Fibroblast of skin of right quadriceps (primary cell): ENCODE data around the gene SGCA.

ENCODE experiments used
- DNase-seq: peaks from one replicate; pipeline ENCODE4 v3.0.0-alpha.2; 2013

Gene SGCA

DNA sequence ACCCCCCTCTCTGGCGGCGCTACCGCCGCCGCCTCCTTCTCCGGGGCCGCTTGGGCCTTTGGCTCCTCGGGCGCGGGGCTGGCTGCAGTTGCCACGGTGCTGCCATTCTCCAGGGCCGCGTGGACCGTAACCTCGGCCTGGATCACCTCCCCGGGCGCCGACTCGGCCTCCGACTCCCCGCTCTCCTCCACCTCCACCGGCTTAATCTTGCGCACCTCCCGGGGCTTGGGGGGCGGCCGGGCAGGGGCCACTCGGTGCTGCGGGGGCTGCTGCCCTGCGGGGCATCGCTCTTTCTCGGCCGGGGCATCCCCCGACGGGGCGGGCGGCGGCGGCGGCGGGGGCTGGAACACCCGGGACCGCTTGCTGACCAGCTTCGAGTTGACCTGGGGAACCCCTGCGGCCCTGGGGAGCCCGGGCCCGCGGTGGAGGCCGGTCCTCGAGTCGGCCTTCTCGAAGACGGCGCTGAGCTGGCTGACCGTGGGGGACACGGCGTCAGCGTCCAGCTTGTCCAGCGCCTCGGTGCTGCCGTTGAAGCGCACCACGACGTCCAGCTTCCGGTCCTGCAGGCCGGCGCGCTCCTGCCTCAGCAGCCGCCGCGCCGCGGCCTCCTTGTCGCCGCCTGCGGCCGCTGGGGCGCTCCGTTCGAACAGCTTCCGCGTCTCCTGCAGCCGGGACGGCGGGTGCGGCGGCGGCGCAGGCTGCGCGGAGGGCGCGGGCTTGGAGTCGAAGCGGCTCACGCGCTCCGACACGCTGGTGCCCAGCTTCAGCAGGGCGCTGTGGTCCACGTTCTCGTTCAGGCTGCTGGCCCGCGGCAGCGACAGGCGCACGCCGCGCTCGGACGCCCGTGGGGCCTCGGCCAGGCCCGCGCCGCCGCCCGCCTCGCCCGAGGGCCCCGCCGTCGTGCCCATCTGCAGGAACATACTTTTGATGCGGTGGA, 16.1 kb upstream of the SGCA start:
- DNase-seq, result peak; percentile 43

- no peak for DNase-seq
Measured at GRCh38 chr17:50150354-50151040, 15.3 kb upstream of the SGCA start, which contains the start of gene PPP1R9B. Gene PPP1R9B, minus strand, starts transcription at chr17:50150677. Its CDS starts 164 bp downstream, at chr17:50150513.

DNA sequence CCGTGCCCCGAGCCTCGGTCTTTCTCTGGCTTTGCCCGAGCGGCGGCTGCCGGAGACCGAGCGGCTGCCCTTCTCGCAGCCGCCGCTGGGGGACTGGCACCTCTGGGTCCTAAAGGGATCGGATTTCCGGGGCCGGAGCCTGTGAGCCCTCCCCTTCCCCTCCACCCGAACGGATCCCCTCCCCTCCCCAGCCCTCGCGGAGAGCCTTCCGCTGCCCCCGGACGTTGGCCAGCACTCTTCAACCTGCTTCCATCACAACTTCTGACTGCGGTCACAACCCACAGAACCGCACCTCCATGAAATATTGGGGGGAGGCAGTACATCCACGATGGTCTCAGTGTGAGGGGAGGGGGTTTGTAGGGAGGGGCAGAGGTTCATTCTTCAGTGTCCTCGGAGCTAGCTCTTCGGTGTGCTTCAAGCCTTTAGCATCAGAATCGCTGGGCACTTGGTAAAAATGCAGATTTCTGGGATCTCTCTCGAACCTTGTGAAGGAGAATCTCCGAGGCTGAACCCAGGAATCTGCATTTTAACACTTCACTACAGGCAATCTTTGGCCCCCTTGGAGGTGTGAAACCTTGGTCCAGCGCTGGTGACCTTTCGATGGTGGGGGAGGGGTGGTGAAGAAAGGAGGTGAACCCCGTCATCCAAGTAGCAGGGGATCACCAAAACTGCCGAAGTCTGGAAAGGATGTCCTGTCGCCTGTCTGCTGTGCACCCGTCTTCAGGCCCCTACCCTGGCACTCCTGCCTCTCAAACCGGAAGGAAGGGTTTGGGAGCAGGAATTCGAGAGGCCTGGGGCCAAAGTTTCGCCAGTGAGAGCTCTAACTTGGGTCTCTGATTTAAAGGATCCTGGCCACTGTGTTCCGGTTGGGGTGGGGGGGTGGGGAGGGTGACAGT, 14.5 kb upstream of the SGCA start:
- peak; percentile 92 for DNase-seq

- peak; percentile 91 for DNase-seq
Measured at GRCh38 chr17:50151937-50152547, 13.8 kb upstream of the SGCA start.

DNA sequence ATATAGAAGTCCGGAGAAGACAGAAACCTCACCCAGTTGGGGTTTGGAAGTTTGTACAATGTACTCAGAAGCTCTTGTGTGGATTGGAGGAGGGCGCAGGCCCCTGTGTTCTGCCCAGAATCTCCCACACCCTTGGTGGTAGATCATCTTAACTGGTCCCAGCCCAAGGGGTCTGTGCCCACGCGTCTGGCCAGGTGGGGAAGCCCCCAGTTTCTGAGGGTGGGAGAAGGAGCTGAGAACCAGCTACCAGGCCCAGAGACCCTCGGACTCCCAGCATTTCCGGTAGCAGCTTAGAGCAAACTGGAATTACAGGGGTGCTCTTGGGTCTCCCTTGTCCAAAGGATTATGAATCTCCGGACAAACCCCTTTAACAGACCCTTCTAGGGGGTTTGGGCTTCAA, 13.1 kb upstream of the SGCA start:
- no peak for DNase-seq

DNA sequence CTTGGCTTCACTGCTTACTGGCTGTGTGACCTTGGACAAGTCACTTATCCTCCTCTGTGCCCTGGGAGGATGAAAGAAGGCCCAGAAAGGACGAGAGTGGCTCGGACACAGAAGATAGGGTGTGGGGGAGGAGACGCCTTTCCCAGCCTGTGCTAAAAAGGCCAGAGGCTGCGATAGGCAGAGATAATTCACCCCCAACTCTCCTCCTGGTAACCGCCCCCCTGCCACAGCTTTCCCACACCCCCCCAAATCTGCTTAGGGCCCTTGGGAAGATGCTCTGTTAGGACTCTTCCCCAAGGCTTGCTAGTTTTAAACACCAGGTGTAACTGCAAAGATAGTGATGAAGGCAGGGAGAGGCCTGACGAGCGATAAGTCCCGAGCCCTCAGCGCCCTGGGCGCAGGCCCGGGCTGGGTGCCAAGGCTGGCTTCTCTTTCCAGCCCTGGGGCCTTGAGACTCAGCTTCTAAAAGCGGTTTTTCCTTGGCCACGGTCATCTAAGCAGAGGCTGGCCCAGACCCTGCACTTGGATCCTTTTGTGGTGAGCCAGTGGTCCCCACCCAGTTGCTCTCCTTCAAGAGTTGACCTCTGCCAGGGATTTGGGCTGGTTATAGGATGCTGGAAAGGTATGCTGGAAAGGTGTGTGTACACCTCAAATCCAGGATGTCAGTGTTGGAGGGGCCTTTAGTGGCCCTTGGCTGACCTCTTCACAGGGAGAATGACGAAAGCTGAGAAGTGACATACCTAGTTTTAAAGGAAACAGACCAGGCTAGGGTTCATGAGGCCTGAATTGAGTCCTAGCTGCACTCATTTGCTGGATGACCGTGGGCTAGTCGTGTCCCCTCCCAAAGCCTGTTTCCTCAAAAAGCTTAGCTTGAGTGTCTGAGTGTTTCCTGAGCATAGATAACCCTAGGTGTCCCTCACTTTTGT, 11.9 kb upstream of the SGCA start:
- no peak for DNase-seq

DNA sequence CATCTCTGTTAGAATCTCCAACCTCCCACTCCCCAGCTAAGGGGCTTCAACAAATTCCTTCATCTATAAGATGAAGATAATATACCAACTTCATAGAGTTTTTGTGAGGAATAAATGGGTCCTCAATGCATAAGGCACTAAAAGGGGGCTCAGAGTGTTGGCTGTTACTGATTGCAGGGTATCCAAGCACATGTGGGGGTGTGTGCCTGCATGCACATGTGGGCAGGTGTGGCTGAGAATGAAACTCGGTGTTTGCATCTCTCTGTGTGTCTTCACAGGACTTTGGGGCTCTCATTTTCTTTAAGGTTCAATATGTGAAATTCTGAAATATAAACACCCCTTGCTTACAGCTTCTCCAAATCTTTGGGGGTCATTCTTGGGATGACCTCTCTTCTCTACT, 11.2 kb upstream of the SGCA start:
- no peak for DNase-seq

DNA sequence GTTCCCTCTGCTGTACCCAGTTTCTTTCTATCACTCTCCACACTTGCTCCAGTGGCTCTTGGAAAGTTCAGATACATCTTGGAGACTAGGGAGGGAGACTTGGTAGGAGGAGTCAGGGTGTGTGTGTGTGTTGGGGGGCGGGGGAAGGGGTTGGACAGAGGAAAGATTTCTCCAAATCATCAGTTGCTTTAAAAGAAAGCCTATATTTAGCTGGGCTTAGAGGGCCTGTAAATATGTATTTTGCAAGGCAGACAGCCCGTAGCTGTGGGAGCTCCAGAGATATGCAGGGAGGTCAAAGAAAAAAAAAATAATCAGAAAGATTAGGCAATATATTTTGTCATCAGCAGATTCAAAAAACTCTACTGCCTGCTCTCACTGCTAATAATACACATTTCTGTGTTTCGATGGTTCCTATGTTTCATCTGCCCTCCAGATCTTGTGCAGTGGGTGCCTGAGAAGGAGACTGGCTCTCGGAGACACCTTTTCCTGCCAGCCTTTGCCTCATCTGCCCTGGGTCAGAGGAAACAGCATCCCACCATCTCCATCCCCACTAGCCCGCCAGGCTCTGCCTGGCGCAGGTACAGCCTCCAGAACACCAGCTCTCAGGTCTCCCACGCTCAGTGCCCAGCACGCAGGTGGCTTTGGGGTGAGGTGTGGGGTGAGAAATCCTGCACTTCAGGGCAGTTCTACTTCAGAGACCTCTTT, 10.5 kb upstream of the SGCA start:
- peak; percentile 50 for DNase-seq

GRCh38 chr17:50157891-50158290, 7.9 kb upstream of the SGCA start:
- DNase-seq, result no peak

DNA sequence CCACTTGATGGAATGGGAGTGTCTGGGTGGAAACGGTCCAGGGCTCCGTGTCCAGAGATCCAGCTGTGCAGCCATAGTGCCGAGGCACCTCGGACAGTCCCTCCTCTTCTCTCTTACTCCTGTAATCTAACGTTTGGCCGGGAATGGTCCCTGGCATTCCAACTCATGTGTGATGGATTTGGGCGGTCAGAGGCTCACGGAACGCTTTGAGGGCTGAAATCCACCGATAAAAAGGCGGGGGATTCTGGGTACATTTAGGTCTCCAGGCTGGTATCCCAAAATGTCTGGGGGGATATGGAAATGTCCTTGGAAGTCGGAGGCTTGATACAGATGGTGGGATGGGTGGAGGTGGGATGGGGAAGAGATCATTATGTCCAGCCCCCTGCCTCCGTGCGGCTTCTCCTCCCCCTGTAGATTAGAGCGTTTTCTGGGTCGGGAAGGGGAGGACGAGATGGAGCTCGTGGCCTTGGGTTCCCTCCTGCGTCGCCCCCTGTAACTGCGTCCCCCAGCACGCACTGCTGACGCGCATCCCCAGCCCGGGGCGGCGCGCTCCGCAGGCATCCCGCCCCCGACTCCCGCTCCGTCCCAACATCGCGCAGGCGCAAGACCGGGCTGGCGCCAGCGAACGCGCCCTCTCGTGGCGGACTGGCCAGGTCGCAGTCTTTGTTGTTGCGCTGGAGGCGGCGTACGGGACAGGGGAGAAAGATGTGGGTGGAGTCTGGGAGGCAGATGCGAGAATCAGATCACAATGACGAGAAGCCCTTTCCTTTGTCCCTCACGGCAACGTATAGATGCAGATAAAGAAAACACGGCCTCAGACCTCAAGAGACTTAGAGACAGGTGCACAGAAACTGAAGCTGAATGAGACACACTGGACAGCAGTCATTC, 4.5 kb upstream of the SGCA start:
- peak; percentile 93 for DNase-seq

GRCh38 chr17:50161911-50162288, 3.9 kb upstream of the SGCA start:
- no peak for DNase-seq

GRCh38 chr17:50162466-50163254, 3.1 kb upstream of the SGCA start:
- no peak for DNase-seq

- no peak for DNase-seq
Measured at GRCh38 chr17:50163843-50164696, 1.7 kb upstream of the SGCA start.

- no peak for DNase-seq
Measured at GRCh38 chr17:50164697-50164988, 1.2 kb upstream of the SGCA start.

GRCh38 chr17:50165066-50165465, 739 bp upstream of the SGCA start:
- no peak for DNase-seq

DNA sequence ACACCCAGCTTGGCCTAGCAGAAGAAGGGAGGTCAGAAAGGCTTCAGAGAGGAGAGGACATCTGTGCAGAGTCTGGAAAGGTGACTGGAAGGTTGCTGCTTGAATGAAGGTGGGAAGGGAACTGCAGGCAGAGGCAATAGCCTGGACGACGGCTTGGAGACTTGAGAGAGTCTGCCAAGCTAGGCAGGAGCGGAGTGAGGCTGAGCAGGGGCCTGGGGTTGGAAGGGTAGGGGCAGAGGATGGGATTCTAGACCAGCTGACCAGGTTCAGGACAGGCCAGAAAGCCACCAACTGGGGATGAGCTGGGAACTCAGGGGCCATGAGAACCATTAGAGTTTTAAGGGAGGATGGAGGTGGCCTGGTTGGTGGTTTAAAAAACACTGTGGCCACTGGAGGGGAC, 339 bp upstream of the SGCA start:
- no peak for DNase-seq

GRCh38 chr17:50166518-50167181, 845 bp downstream of the SGCA start:
- no peak for DNase-seq

- DNase-seq, result no peak
Measured at GRCh38 chr17:50167371-50167770, 1.6 kb downstream of the SGCA start.
